ENCODE results near the gene MAP3K19.
"Not testable (repeated sequence)": the region's sequence is repeated elsewhere in the genome, so short reads cannot be mapped to it uniquely, and the experiment has no call there.

MAP3K19 gene

GRCh38 chr2:135052042-135052876 lies 5.0 kb upstream of the MAP3K19 start, which contains the start of gene RAB3GAP1:
Gene RAB3GAP1, plus strand, starts transcription at chr2:135052292. Its CDS starts 16 bp downstream, at chr2:135052308.
- DNase-seq (ENCODE audit: low read depth in 3 of 3), result peak; percentile 79 to 89 (median 84)

DNA sequence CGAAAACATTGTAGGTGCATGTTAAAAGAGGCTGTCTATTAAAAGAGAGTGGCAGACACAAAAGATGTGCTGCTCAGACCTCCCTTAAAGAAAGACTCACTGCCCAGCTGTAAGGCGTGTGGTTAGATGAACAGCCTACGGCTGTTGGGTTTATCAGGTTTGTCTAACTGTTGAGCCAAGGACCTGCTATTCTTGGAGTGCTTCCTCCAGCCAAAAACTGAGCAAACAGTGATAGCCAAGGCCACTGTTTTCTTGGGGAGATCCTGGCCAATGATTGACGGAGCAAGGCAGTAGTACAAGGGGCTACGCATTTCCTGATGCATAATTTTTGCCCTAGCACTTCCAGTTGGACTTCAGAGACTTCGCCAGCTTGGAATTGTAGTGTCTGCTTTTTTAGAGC lies 3.4 kb upstream of the MAP3K19 start:
- DNase-seq (ENCODE audit: low read depth in 3 of 3), result no peak

DNA sequence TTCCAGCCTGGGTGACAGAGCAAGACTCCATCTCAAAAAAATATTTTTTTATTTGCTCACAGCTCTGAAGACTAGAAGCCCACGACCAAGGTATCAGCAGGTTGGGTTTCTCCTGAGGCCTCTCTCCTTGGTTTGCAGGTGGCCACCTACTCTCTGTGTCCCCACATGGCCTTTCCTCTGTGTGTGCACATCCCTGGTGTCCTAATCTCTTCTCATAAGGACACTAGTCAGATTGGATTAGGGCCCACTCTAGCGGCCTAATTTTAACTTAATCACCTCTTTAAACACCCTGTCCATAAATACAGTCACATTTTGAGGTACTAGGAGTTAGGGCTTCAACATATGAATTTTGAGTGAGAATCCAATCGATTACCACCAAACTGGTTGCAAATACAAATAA lies 2.9 kb upstream of the MAP3K19 start:
- no peak for DNase-seq (ENCODE audit: low read depth in 3 of 3)

GRCh38 chr2:135048122-135048521 lies 875 bp upstream of the MAP3K19 start:
- DNase-seq (ENCODE audit: low read depth in 3 of 3), result no peak

- peak in 1 of 3 donors; percentile 30 for DNase-seq (ENCODE audit: low read depth in 3 of 3)
Measured at GRCh38 chr2:135043345-135043744, 3.9 kb downstream of the MAP3K19 start.

- DNase-seq (ENCODE audit: low read depth in 3 of 3), result no peak
Measured at GRCh38 chr2:135037831-135038230, 9.4 kb downstream of the MAP3K19 start.

- not testable (repeated sequence) for DNase-seq (ENCODE audit: low read depth in 3 of 3)
Measured at GRCh38 chr2:135033216-135033615, 14.0 kb downstream of the MAP3K19 start.

GRCh38 chr2:135030826-135031225 lies 16.4 kb downstream of the MAP3K19 start:
- no peak for DNase-seq (ENCODE audit: low read depth in 3 of 3)

- DNase-seq (ENCODE audit: low read depth in 3 of 3), result no peak
Measured at GRCh38 chr2:135029481-135030134, 17.6 kb downstream of the MAP3K19 start.

DNA sequence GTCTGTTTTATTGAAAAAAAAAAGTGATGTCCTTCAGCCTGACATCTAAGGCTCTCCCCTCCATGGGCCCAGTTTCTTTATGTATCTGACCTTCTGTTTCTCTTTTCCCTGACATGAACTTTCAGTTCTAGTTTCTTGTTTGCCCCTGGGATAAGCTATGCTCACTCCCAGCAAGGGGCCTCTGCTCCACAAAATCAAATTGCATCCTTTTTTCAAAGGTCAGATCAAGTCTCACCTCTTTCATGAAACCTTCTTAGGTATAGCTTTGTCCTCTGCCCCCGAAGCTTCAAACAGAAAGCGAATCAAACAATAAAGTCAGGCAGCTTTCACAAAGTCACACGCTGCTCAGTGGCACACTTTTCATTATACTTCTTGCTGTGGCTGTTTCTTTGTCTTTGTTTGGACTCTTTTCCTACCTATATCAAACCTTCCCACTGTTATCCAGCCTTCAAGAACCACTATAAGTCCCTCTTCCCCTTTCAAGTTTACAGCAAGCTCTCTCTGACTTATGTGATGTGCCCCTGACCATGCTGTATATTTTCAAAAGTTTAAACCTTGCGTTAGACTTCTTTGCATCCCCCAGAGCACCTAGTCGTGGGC lies 23.3 kb downstream of the MAP3K19 start:
- DNase-seq (ENCODE audit: low read depth in 3 of 3), result no peak

- no peak for DNase-seq (ENCODE audit: low read depth in 3 of 3)
Measured at GRCh38 chr2:135022952-135023880, 24.0 kb downstream of the MAP3K19 start.

DNA sequence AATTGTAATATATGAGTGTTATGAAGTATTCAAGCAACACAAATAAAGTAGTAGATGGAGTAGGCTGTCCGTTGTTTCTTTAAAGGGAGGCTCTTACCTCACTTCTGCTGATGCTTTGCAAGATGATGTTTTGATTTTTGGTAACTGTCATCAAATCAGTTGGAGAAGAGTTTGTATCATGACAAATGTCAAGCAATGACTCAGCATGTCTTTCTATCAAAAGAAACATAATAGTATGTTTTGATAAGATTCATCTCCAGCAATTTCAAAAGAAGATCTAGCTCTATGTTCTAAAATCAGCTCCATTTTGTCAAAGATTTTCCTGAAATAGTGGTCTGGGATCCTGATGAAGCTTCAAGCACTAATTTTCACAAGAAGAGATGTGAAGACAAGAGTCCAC lies 25.6 kb downstream of the MAP3K19 start:
- no peak for DNase-seq (ENCODE audit: low read depth in 3 of 3)

DNA sequence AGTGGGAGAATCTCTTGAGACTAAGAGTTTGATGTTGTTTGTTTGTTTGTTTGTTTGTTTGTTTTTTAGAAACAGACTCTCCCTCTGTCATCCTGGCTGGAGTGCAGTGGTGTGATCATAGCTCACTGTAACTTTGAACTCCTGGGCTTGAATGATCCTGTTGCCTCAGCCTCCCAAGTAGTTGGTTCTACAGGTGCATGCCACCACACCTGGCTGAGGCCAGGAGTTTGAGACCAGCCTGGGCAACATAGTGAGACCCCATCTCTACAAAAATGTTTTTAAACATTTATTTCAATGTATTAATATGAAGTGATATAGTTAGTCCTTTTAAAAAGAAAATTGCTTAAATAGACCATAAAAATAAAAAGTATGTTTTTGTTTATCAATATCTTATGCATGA lies 35.6 kb downstream of the MAP3K19 start:
- DNase-seq (ENCODE audit: low read depth in 3 of 3), result no peak

GRCh38 chr2:135010200-135010942 lies 36.9 kb downstream of the MAP3K19 start:
- no peak for DNase-seq (ENCODE audit: low read depth in 3 of 3)

DNA sequence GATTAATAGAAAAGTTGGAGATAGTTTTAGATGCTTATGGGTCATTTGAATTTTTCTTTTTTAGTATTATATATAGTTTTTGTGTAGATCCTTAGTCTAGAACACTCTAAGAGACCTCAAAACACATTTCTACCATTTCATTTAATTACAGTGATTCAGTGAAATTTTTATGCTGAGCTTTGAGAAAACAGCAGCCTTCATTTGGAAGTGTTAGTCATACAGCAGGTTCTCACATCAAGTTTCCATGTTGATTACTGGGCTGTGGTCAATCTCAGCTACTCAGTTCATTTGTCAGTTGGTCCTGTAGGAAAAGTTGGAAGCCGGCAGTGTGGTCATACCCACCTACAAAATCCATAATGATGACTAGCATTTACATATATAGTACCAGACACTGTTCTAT lies 37.9 kb downstream of the MAP3K19 start:
- no peak for DNase-seq (ENCODE audit: low read depth in 3 of 3)

- DNase-seq (ENCODE audit: low read depth in 3 of 3), result no peak
Measured at GRCh38 chr2:135005753-135006152, 41.5 kb downstream of the MAP3K19 start.

GRCh38 chr2:135004005-135004746 lies 43.1 kb downstream of the MAP3K19 start:
- peak; percentile 53 to 63 (median 58) for DNase-seq (ENCODE audit: low read depth in 3 of 3)

GRCh38 chr2:135002836-135003235 lies 44.4 kb downstream of the MAP3K19 start:
- no peak for DNase-seq (ENCODE audit: low read depth in 3 of 3)

DNA sequence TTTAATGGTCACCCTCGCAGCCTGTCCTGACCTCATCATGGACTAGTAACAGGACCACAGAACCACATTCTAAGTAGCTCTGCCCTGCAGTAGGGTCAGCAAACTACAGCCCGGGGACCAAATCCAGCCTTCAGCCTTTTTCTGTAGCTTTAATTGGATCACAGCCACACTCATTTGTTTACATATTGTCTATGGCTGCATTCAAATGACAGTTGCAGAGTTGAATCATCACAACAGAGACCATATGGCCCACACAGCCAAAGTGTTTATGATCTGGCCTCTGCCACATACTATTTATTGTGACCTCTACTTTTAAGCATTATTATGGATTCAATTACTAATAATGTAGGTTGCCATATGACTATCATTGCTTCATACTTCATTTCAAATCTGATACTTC lies 47.7 kb downstream of the MAP3K19 start:
- no peak for DNase-seq (ENCODE audit: low read depth in 3 of 3)

- no peak for DNase-seq (ENCODE audit: low read depth in 3 of 3)
Measured at GRCh38 chr2:134988994-134989605, 58.1 kb downstream of the MAP3K19 start.
